ENCODE results near the gene APRT.

APRT gene

GRCh38 chr16:88843256-88843655 lies 31.5 kb upstream of the APRT start:
- Mint-ChIP-seq H3K27ac (no peak overlapping the region), H3K4me3 (no peak overlapping the region), H3K4me1 (no peaks in the 10 kb centered on the region), H3K36me3 (ENCODE audit: low read depth) (no peaks in the 10 kb centered on the region), H3K9me3 (no peaks in the 10 kb centered on the region), H3K27me3 (ENCODE audit: low read depth) (no peaks in the 10 kb centered on the region)
- TF ChIP-seq, protein P1, sequence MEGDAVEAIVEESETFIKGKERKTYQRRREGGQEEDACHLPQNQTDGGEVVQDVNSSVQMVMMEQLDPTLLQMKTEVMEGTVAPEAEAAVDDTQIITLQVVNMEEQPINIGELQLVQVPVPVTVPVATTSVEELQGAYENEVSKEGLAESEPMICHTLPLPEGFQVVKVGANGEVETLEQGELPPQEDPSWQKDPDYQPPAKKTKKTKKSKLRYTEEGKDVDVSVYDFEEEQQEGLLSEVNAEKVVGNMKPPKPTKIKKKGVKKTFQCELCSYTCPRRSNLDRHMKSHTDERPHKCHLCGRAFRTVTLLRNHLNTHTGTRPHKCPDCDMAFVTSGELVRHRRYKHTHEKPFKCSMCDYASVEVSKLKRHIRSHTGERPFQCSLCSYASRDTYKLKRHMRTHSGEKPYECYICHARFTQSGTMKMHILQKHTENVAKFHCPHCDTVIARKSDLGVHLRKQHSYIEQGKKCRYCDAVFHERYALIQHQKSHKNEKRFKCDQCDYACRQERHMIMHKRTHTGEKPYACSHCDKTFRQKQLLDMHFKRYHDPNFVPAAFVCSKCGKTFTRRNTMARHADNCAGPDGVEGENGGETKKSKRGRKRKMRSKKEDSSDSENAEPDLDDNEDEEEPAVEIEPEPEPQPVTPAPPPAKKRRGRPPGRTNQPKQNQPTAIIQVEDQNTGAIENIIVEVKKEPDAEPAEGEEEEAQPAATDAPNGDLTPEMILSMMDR (IDR thresholded peaks at IDR 0.05; ENCODE audit: unreplicated experiment in 3 of 3) = no peak

DNA sequence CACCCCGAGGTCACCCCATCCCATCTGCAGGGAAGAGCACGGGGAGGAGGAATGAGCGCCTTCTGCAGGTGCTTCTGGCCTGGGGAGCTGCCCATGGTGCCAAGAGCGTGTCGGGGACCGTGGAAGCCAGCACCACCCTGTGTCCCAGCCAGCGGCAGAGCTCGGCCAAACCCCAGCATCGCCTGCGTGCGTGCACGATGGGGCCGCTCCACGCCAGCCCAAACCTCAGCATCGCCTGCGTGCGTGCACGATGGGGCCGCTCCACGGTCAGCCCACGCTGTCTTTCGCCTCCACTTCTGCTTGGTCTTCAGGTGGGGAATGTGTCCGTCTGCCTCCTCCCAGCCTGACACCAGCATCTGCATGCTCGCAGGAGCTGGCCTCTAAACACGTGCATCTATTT lies 31.1 kb upstream of the APRT start:
- H3K27me3 Mint-ChIP-seq (ENCODE audit: low read depth) = no peaks in the 10 kb centered on the region
- no peaks in the 10 kb centered on the region for H3K36me3 Mint-ChIP-seq (ENCODE audit: low read depth)
- H3K9me3 Mint-ChIP-seq = no peaks in the 10 kb centered on the region
- no peak overlapping the region for H3K27ac Mint-ChIP-seq
- H3K4me1 Mint-ChIP-seq = no peaks in the 10 kb centered on the region
- H3K4me3 Mint-ChIP-seq = no peak overlapping the region
- TF ChIP-seq, protein P1 (IDR thresholded peaks at IDR 0.05; ENCODE audit: unreplicated experiment in 3 of 3) = no peak

- TF ChIP-seq, protein P1 (IDR thresholded peaks at IDR 0.05; ENCODE audit: unreplicated experiment in 3 of 3) = no peak
- H3K36me3 Mint-ChIP-seq (ENCODE audit: low read depth) = no peaks in the 10 kb centered on the region
- no peak overlapping the region for H3K27ac Mint-ChIP-seq
- no peaks in the 10 kb centered on the region for H3K4me1 Mint-ChIP-seq
- no peaks in the 10 kb centered on the region for H3K27me3 Mint-ChIP-seq (ENCODE audit: low read depth)
- H3K4me3 Mint-ChIP-seq = no peak overlapping the region
- no peaks in the 10 kb centered on the region for H3K9me3 Mint-ChIP-seq
Measured at GRCh38 chr16:88842308-88842756, 30.6 kb upstream of the APRT start.

GRCh38 chr16:88841521-88842307 lies 30.0 kb upstream of the APRT start:
- Mint-ChIP-seq H3K36me3 (ENCODE audit: low read depth) (no peaks in the 10 kb centered on the region), H3K27ac (no peak overlapping the region), H3K4me3 (no peak overlapping the region), H3K27me3 (ENCODE audit: low read depth) (no peaks in the 10 kb centered on the region), H3K4me1 (no peaks in the 10 kb centered on the region), H3K9me3 (no peaks in the 10 kb centered on the region)
- TF ChIP-seq, protein P1 (IDR thresholded peaks at IDR 0.05; ENCODE audit: unreplicated experiment in 3 of 3) = no peak

GRCh38 chr16:88840600-88841215 lies 29.0 kb upstream of the APRT start:
- no peaks in the 10 kb centered on the region for H3K4me1 Mint-ChIP-seq
- no peaks in the 10 kb centered on the region for H3K9me3 Mint-ChIP-seq
- TF ChIP-seq, protein P1 (IDR thresholded peaks at IDR 0.05; ENCODE audit: unreplicated experiment in 3 of 3) = no peak
- H3K36me3 Mint-ChIP-seq (ENCODE audit: low read depth) = no peaks in the 10 kb centered on the region
- no peaks in the 10 kb centered on the region for H3K27me3 Mint-ChIP-seq (ENCODE audit: low read depth)
- no peak overlapping the region for H3K4me3 Mint-ChIP-seq
- H3K27ac Mint-ChIP-seq = no peak overlapping the region
